Adipose tissue (tissue), 3 donors: Measurements from ENCODE around the gene SLX4. TPM values are rescaled to one million over a fixed set of nuclear protein-coding genes. Genes with fewer than 3 reads are reported as not detected.
"Not testable (repeated sequence)": the region's sequence is repeated elsewhere in the genome, so short reads cannot be mapped to it uniquely, and the experiment has no call there.

Experiments used
- H3K27ac ChIP-seq: one replicate; pipeline ENCODE4 v1.5.1; 2013; ENCODE audit warnings: low read depth, low read length
- WGBS, 3 donors: extraction: QIAGEN DNeasy Blood & Tissue Kit; methylation state at CpG; one replicate each; pipeline ENCODE4 v1.1.7; 2013; 5-methylcytosine and 5-hydroxymethylcytosine counted together
- polyA plus RNA-seq, 3 donors: library from polyadenylated mRNA; stranded (reverse); fragments of 200-250 nt; gene quantifications; one replicate each; pipeline ENCODE4 v1.2.3, GENCODE V29; 2013
- donor health status: healthy with polysubstance abuse.
- donor health status: Bipolar disorder and iron deficiency.
- donor health status: healthy.

SLX4 gene
- polyA plus RNA-seq, result 1 to 10 TPM in 2 of 3 donors, under 1 TPM in 1; 0.84 to 1.7 (median 1.3) TPM

GRCh38 chr16:3611146-3611975, at the start of gene SLX4:
TSS of gene SLX4 (minus strand) at chr16:3611606. CDS start at chr16:3608964, 2,642 bp downstream.
- H3K27ac ChIP-seq, result no peak within 1 kb of the TSS
- WGBS, 3 donors, result 0 to 1% (median 1%) methylated on average over 50 to 86 of the region's 86 CpGs

- H3K27ac ChIP-seq, result no peak overlapping the region
- 61 to 71% (median 70%) methylated on average over 3 of the region's 3 CpGs for WGBS, 3 donors
Measured at GRCh38 chr16:3659251-3659650, 47.8 kb upstream of the SLX4 start.

GRCh38 chr16:3656491-3657468, 45.4 kb upstream of the SLX4 start:
- WGBS, 3 donors, result 55 to 93% (median 90%) methylated on average over 40 to 42 of the region's 42 CpGs

GRCh38 chr16:3656160-3656490, 44.7 kb upstream of the SLX4 start:
- WGBS, 3 donors, result 68 to 97% (median 87%) methylated on average over 4 to 7 of the region's 10 CpGs
- H3K27ac ChIP-seq, result not testable (repeated sequence)

More at GRCh38 chr16:3656491-3657468, 45.4 kb upstream of the SLX4 start:
- H3K27ac ChIP-seq, result no peak overlapping the region

- H3K27ac ChIP-seq, result no peak overlapping the region
- 44 to 93% (median 92%) methylated on average over 21 of the region's 21 CpGs for WGBS, 3 donors
Measured at GRCh38 chr16:3655396-3656159, 44.2 kb upstream of the SLX4 start.

GRCh38 chr16:3655030-3655395, 43.6 kb upstream of the SLX4 start:
- H3K27ac ChIP-seq, result no peak overlapping the region
- 47 to 90% (median 89%) methylated on average over 12 of the region's 12 CpGs for WGBS, 3 donors

- H3K27ac ChIP-seq, result no peak within 1 kb of the TSS
Measured at GRCh38 chr16:3654249-3654991, 43.0 kb upstream of the SLX4 start, which contains the start of gene DNASE1. TSS of gene DNASE1 (plus strand) at chr16:3654691. CDS start at chr16:3655374, 683 bp downstream.

GRCh38 chr16:3652373-3653195, 41.2 kb upstream of the SLX4 start:
- H3K27ac ChIP-seq, result no peak overlapping the region
- 56 to 84% (median 78%) methylated on average over 14 of the region's 14 CpGs for WGBS, 3 donors

More at GRCh38 chr16:3654249-3654991, 43.0 kb upstream of the SLX4 start, which contains the start of gene DNASE1:
- 34 to 75% (median 67%) methylated on average over 14 of the region's 14 CpGs for WGBS, 3 donors

- 76 to 86% (median 80%) methylated on average over 18 of the region's 18 CpGs for WGBS, 3 donors
Measured at GRCh38 chr16:3651461-3652372, 40.3 kb upstream of the SLX4 start.

GRCh38 chr16:3650631-3651265, 39.3 kb upstream of the SLX4 start:
- 89 to 91% (median 90%) methylated on average over 13 of the region's 13 CpGs for WGBS, 3 donors
- H3K27ac ChIP-seq, result no peak overlapping the region

More at GRCh38 chr16:3651461-3652372, 40.3 kb upstream of the SLX4 start:
- no peak overlapping the region for H3K27ac ChIP-seq

GRCh38 chr16:3646348-3646920, 35.0 kb upstream of the SLX4 start:
- H3K27ac ChIP-seq, result no peak overlapping the region
- WGBS, 3 donors, result 66 to 90% (median 83%) methylated on average over 15 of the region's 15 CpGs

- H3K27ac ChIP-seq, result no peak overlapping the region
- 80 to 86% (median 81%) methylated on average over 19 of the region's 19 CpGs for WGBS, 3 donors
Measured at GRCh38 chr16:3645504-3646347, 34.3 kb upstream of the SLX4 start.

GRCh38 chr16:3645108-3645503, 33.7 kb upstream of the SLX4 start:
- WGBS, 3 donors, result 82 to 87% (median 85%) methylated on average over 6 of the region's 6 CpGs
- H3K27ac ChIP-seq, result no peak overlapping the region

- WGBS, 3 donors, result 84 to 91% (median 91%) methylated on average over 13 to 14 of the region's 14 CpGs
- H3K27ac ChIP-seq, result no peak overlapping the region
Measured at GRCh38 chr16:3643095-3643730, 31.8 kb upstream of the SLX4 start.
